Immature natural killer cell (primary cell): ENCODE measurements around the gene RDH5. TPM values are rescaled to one million over a fixed set of nuclear protein-coding genes. Genes with fewer than 3 reads are reported as not detected.

Experiments used
- DNase-seq, 3 donors: peaks; one replicate each; pipeline ENCODE4 v3.0.0; 2022; ENCODE audit warnings: mixed read lengths in 1 of 3
- H3K27ac Mint-ChIP-seq, 6 donors: one replicate each; pipeline ENCODE4 v1.8.0; 2020; ENCODE audit warnings: mixed read lengths in 6 of 6, mild to moderate bottlenecking in 5 of 6, inconsistent platforms in 4 of 6, moderate library complexity in 3 of 6
- H3K27me3 Mint-ChIP-seq, 3 donors: one replicate each; pipeline ENCODE4 v1.8.0; 2020 to 2021; ENCODE audit warnings: low read depth in 3 of 3, mild to moderate bottlenecking in 3 of 3, mixed read lengths in 3 of 3, moderate library complexity in 3 of 3, inconsistent platforms in 1 of 3
- H3K36me3 Mint-ChIP-seq, 3 donors: one replicate each; pipeline ENCODE4 v1.8.0; 2020; ENCODE audit warnings: mixed read lengths in 3 of 3, inconsistent platforms in 2 of 3, mild to moderate bottlenecking in 2 of 3
- H3K4me1 Mint-ChIP-seq, 2 donors: one replicate each; pipeline ENCODE4 v1.8.0; 2020; ENCODE audit warnings: inconsistent platforms in 2 of 2, mild to moderate bottlenecking in 2 of 2, mixed read lengths in 2 of 2, moderate library complexity in 1 of 2
- H3K4me3 Mint-ChIP-seq, 5 donors: one replicate each; pipeline ENCODE4 v1.8.0; 2020; ENCODE audit warnings: mild to moderate bottlenecking in 5 of 5, mixed read lengths in 5 of 5, inconsistent platforms in 3 of 5, moderate library complexity in 3 of 5
- H3K9me3 Mint-ChIP-seq, 6 donors: one replicate each; pipeline ENCODE4 v1.8.0; 2020; ENCODE audit warnings: mild to moderate bottlenecking in 6 of 6, mixed read lengths in 6 of 6, inconsistent platforms in 4 of 6, moderate library complexity in 3 of 6
- polyA plus RNA-seq, 3 donors: library from polyadenylated mRNA; unstranded; fragments of 300-500 nt; fragmentation: Illumina TruSeq; gene quantifications; one replicate each; pipeline ENCODE4 v1.2.3, GENCODE V29; 2021

Gene RDH5
- polyA plus RNA-seq, 3 donors from 2014 or later: 2.8 TPM; not detected in 2

GRCh38 chr12:55700255-55701018, 19.8 kb upstream of the RDH5 start:
- Mint-ChIP-seq H3K4me1 (no peaks in the 10 kb centered on the region), H3K36me3 (no peaks in the 10 kb centered on the region), H3K27ac (peak overlapping the region in 1 of 6 donors; percentile 51), H3K9me3 (no peaks in the 10 kb centered on the region), H3K4me3 (no peak overlapping the region), H3K27me3 (peaks cover 2 to 8% (median 8%) of the 10 kb centered on the region in 3 donors)
- no peak for DNase-seq

- Mint-ChIP-seq H3K4me3 (no peak overlapping the region), H3K27ac (no peak overlapping the region), H3K9me3 (no peaks in the 10 kb centered on the region), H3K36me3 (no peaks in the 10 kb centered on the region), H3K27me3 (peaks cover 4 to 13% (median 8%) of the 10 kb centered on the region in 3 donors), H3K4me1 (peaks cover 8 to 9% of the 10 kb centered on the region in 2 donors)
- no peak for DNase-seq
These were observed 17.3 kb upstream of the RDH5 start for GRCh38 chr12:55702861-55703260.

GRCh38 chr12:55703288-55703687, 16.9 kb upstream of the RDH5 start:
- H3K9me3 Mint-ChIP-seq: no peaks in the 10 kb centered on the region
- H3K27ac Mint-ChIP-seq: no peak overlapping the region
- peaks cover 11 to 14% of the 10 kb centered on the region in 2 donors for H3K4me1 Mint-ChIP-seq
- no peaks in the 10 kb centered on the region for H3K36me3 Mint-ChIP-seq
- peaks cover 7 to 16% (median 9%) of the 10 kb centered on the region in 3 donors for H3K27me3 Mint-ChIP-seq
- H3K4me3 Mint-ChIP-seq: no peak overlapping the region
- DNase-seq: no peak

GRCh38 chr12:55703901-55704761, 16.1 kb upstream of the RDH5 start:
- DNase-seq: no peak
- Mint-ChIP-seq H3K27me3 (peaks cover 9 to 24% (median 11%) of the 10 kb centered on the region in 3 donors), H3K4me1 (peaks cover 18 to 22% of the 10 kb centered on the region in 2 donors), H3K36me3 (no peaks in the 10 kb centered on the region), H3K9me3 (no peaks in the 10 kb centered on the region), H3K27ac (no peak overlapping the region), H3K4me3 (no peak overlapping the region)

GRCh38 chr12:55704824-55705718, 15.1 kb upstream of the RDH5 start:
- peaks cover 11 to 32% (median 14%) of the 10 kb centered on the region in 3 donors for H3K27me3 Mint-ChIP-seq
- peaks cover 19 to 25% of the 10 kb centered on the region in 2 donors for H3K4me1 Mint-ChIP-seq
- H3K36me3 Mint-ChIP-seq: no peaks in the 10 kb centered on the region
- no peak for DNase-seq
- no peak overlapping the region for H3K4me3 Mint-ChIP-seq
- H3K27ac Mint-ChIP-seq: no peak overlapping the region
- H3K9me3 Mint-ChIP-seq: no peaks in the 10 kb centered on the region

- peaks cover 11 to 32% (median 16%) of the 10 kb centered on the region in 3 donors for H3K27me3 Mint-ChIP-seq
These were observed 14.3 kb upstream of the RDH5 start for GRCh38 chr12:55705782-55706402.

GRCh38 chr12:55706568-55707218, 13.5 kb upstream of the RDH5 start:
- H3K36me3 Mint-ChIP-seq: no peaks in the 10 kb centered on the region
- H3K27ac Mint-ChIP-seq: no peak overlapping the region
- peaks cover 19 to 25% of the 10 kb centered on the region in 2 donors for H3K4me1 Mint-ChIP-seq
- DNase-seq: no peak
- peak overlapping the region; percentile 61 to 85 (median 73) for H3K4me3 Mint-ChIP-seq
- H3K9me3 Mint-ChIP-seq: no peaks in the 10 kb centered on the region
- H3K27me3 Mint-ChIP-seq: peaks cover 11 to 32% (median 14%) of the 10 kb centered on the region in 3 donors

More at GRCh38 chr12:55705782-55706402, 14.3 kb upstream of the RDH5 start:
- Mint-ChIP-seq H3K27ac (peak overlapping the region in 1 of 6 donors; percentile 24), H3K9me3 (no peaks in the 10 kb centered on the region), H3K4me3 (peak overlapping the region in 1 of 5 donors; percentile 31), H3K4me1 (peaks cover 19 to 25% of the 10 kb centered on the region in 2 donors), H3K36me3 (no peaks in the 10 kb centered on the region)
- DNase-seq: no peak

- H3K36me3 Mint-ChIP-seq: no peaks in the 10 kb centered on the region
- H3K4me1 Mint-ChIP-seq: peaks cover 19 to 25% of the 10 kb centered on the region in 2 donors
- peak overlapping the region; percentile 61 to 85 (median 73) for H3K4me3 Mint-ChIP-seq
- H3K27me3 Mint-ChIP-seq: peaks cover 11 to 32% (median 14%) of the 10 kb centered on the region in 3 donors
- no peak for DNase-seq
- H3K27ac Mint-ChIP-seq: no peak overlapping the region
- H3K9me3 Mint-ChIP-seq: no peaks in the 10 kb centered on the region
These were observed 12.9 kb upstream of the RDH5 start for GRCh38 chr12:55707219-55707671.

- H3K27ac Mint-ChIP-seq: peak within 1 kb of the TSS in 2 of 6 donors; percentile 6 to 15
- DNase-seq: peak; percentile 21 to 34 (median 33)
- H3K27me3 Mint-ChIP-seq: peaks cover 11 to 31% (median 15%) of the 10 kb centered on the region in 3 donors
- H3K4me3 Mint-ChIP-seq: peak within 1 kb of the TSS; percentile 80 to 86 (median 84)
- H3K36me3 Mint-ChIP-seq: no peaks in the 10 kb centered on the region
- H3K4me1 Mint-ChIP-seq: peaks cover 19 to 25% of the 10 kb centered on the region in 2 donors
- no peaks in the 10 kb centered on the region for H3K9me3 Mint-ChIP-seq
These were observed 12.1 kb upstream of the RDH5 start, which contains the start of gene ITGA7 for GRCh38 chr12:55707841-55708694. Gene ITGA7 (minus strand): TSS chr12:55707904. CDS start chr12:55707682, 222 bp downstream.

GRCh38 chr12:55708695-55709233, 11.4 kb upstream of the RDH5 start:
- no peak for DNase-seq
- Mint-ChIP-seq H3K27ac (peak overlapping the region in 1 of 6 donors; percentile 6), H3K9me3 (no peaks in the 10 kb centered on the region), H3K36me3 (no peaks in the 10 kb centered on the region), H3K4me3 (peak overlapping the region; percentile 80 to 86 (median 84)), H3K4me1 (peaks cover 19 to 25% of the 10 kb centered on the region in 2 donors), H3K27me3 (peaks cover 7 to 25% (median 15%) of the 10 kb centered on the region in 3 donors)

- H3K9me3 Mint-ChIP-seq: no peaks in the 10 kb centered on the region
- H3K27me3 Mint-ChIP-seq: peaks cover 13 to 37% (median 33%) of the 10 kb centered on the region in 3 donors
- no peak for DNase-seq
- no peak overlapping the region for H3K4me3 Mint-ChIP-seq
- no peak overlapping the region for H3K27ac Mint-ChIP-seq
- H3K36me3 Mint-ChIP-seq: no peaks in the 10 kb centered on the region
- H3K4me1 Mint-ChIP-seq: peaks cover 33 to 40% of the 10 kb centered on the region in 2 donors
These were observed 8.2 kb upstream of the RDH5 start for GRCh38 chr12:55711786-55712553.
